GM12873 (cell line): ENCODE measurements around the gene ZNF326.

Source experiments
- CTCF ChIP-seq: IDR thresholded peaks from 2 replicates; pipeline ENCODE4 v1.5.1; 2012; ENCODE audit warnings: low read depth, mild to moderate bottlenecking, moderate library complexity, low read length, control low read depth; ENCODE audit not compliant: insufficient read depth; ENCODE audit errors: missing control alignments

Gene ZNF326

GRCh38 chr1:89987159-89987819 is 7.6 kb upstream of the ZNF326 start:
- TF ChIP-seq CTCF, result peak; percentile 85

- no peak for TF ChIP-seq CTCF
These were observed 5.8 kb upstream of the ZNF326 start for GRCh38 chr1:89989099-89989498.

- TF ChIP-seq CTCF, result no peak
These were observed 5.1 kb upstream of the ZNF326 start for GRCh38 chr1:89989799-89990198.

- no peak for TF ChIP-seq CTCF
These were observed 3.7 kb upstream of the ZNF326 start for GRCh38 chr1:89990976-89991831.

- TF ChIP-seq CTCF, result no peak
These were observed 1.4 kb upstream of the ZNF326 start for GRCh38 chr1:89993541-89993940.

GRCh38 chr1:89994231-89994804 is 592 bp upstream of the ZNF326 start:
- TF ChIP-seq CTCF, result no peak
